PFSK-1 (cell line): ENCODE measurements around the gene GFPT1.

Source experiments
- FOXP2 ChIP-seq: optimal IDR thresholded peaks from 2 replicates; pipeline ENCODE3; 2011; ENCODE audit warnings: borderline replicate concordance, control low read depth, inconsistent platforms; ENCODE audit not compliant: insufficient read depth; ENCODE audit errors: extremely low read length, extremely low read depth
- POLR2AphosphoS5 ChIP-seq: IDR thresholded peaks from 2 replicates; pipeline ENCODE4 v1.6.1; 2012; ENCODE audit warnings: low read depth, mild to moderate bottlenecking, control low read depth, low read length, moderate library complexity
- SIN3A ChIP-seq: IDR thresholded peaks from 2 replicates; pipeline ENCODE4 v1.6.1; 2012; ENCODE audit warnings: mild to moderate bottlenecking, low read length, moderate library complexity, borderline replicate concordance; ENCODE audit not compliant: insufficient read depth
- TAF1 ChIP-seq: IDR thresholded peaks from 2 replicates; pipeline ENCODE4 v1.6.1; 2012; ENCODE audit warnings: low read length, control low read depth, borderline replicate concordance; ENCODE audit not compliant: insufficient read depth
- TF ChIP-seq, protein P1 (sequence below), 2 experiments: IDR thresholded peaks; 2 replicates each; pipeline versions ENCODE4 v1.6.1 to v1.8.0; 2011 to 2012; ENCODE audit warnings: low read depth in 2 of 2, low read length in 2 of 2, control low read depth in 1 of 2, inconsistent platforms in 1 of 2, mild to moderate bottlenecking in 1 of 2, moderate library complexity in 1 of 2; ENCODE audit not compliant: insufficient read depth in 1 of 2

The GFPT1 gene

DNA sequence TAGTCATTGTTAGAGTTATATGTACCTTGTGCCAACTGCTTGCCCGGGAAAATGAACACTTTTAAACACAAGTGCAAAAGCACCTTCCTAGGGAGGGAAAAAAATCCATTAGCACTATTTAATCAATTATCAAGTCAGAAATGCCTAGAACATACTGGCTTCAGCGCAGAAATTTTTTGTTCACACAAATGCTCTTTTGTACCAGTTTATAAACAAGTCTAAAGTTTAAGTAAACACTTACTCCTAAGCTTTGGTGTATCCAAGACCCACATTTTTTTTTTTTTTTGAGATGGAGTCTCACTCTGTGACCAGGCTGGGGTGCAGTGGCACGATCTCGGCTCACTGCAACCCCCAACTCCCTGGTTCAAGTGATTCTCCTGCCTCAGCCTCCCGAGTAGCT, 30.6 kb downstream of the GFPT1 start:
- no peak for TF ChIP-seq TAF1
- TF ChIP-seq SIN3A: no peak
- TF ChIP-seq, protein P1, sequence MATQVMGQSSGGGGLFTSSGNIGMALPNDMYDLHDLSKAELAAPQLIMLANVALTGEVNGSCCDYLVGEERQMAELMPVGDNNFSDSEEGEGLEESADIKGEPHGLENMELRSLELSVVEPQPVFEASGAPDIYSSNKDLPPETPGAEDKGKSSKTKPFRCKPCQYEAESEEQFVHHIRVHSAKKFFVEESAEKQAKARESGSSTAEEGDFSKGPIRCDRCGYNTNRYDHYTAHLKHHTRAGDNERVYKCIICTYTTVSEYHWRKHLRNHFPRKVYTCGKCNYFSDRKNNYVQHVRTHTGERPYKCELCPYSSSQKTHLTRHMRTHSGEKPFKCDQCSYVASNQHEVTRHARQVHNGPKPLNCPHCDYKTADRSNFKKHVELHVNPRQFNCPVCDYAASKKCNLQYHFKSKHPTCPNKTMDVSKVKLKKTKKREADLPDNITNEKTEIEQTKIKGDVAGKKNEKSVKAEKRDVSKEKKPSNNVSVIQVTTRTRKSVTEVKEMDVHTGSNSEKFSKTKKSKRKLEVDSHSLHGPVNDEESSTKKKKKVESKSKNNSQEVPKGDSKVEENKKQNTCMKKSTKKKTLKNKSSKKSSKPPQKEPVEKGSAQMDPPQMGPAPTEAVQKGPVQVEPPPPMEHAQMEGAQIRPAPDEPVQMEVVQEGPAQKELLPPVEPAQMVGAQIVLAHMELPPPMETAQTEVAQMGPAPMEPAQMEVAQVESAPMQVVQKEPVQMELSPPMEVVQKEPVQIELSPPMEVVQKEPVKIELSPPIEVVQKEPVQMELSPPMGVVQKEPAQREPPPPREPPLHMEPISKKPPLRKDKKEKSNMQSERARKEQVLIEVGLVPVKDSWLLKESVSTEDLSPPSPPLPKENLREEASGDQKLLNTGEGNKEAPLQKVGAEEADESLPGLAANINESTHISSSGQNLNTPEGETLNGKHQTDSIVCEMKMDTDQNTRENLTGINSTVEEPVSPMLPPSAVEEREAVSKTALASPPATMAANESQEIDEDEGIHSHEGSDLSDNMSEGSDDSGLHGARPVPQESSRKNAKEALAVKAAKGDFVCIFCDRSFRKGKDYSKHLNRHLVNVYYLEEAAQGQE (IDR thresholded peaks at IDR 0.05; ENCODE audit: insufficient read depth in 1 of 2, low read depth in 2 of 2, low read length in 2 of 2): no peak
- TF ChIP-seq FOXP2: no peak
- TF ChIP-seq POLR2AphosphoS5: no peak

DNA sequence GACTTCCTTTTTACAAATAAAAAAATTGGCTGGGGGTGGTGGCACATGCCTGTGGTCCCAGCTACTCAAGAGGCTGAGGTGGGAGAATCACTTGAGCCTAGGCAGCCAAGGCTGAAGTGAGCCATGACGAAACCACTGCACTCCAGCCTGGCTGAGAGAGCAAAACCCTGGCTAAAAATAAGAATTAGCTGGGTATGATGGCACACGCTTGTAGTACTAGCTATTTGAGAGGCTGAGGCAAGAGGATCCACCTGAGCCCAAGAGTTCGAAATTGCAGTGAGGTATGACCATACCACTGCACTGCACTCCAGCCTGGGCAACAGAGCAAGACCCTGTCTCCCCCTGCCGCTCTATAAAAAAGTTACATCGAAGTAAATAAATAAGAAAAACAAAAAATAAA, 33.7 kb downstream of the GFPT1 start:
- no peak for TF ChIP-seq POLR2AphosphoS5

DNA sequence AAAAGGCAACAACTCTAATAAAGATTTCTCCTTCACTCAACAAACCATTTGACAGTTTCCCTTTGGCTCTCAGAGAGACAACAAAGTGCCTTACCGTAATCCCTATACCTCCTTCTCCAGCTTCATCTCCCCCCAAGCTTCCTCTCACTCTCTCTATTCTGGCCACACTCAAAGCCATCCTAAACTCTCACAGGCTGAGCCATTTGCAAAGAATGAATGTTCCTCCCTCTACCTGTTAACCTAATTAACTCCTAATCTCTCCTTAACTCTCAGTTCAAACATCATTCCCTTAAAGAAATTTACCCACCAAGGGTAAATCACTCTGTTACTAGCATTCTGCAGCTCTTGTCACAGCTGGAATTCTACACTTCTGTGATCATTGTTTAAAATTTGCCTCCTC, 38.2 kb downstream of the GFPT1 start:
- TF ChIP-seq FOXP2 (no peak), POLR2AphosphoS5 (no peak), SIN3A (no peak), TAF1 (no peak)
- TF ChIP-seq, protein P1 (IDR thresholded peaks at IDR 0.05; ENCODE audit: insufficient read depth in 1 of 2, low read depth in 2 of 2, low read length in 2 of 2): no peak

DNA sequence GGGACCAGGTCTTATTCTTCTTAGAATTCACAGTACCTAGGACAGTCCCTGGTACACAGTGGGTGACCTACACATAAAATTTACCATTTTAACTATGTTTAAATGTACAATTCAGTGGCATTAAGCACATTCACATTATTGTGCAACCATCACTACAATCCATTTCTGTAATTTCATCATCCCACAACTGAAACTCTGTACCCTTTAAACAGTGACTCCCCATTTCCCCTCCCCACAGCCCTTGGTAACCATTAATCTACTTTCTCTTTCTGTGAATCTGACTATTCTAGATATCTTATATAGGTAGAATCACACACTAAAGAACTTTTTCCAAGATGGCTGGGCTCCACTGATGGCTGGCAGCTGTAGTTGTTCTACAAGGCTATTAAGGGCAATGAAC, 41.6 kb downstream of the GFPT1 start:
- TF ChIP-seq TAF1 (no peak), SIN3A (no peak), FOXP2 (no peak)
- TF ChIP-seq, protein P1 (IDR thresholded peaks at IDR 0.05; ENCODE audit: insufficient read depth in 1 of 2, low read depth in 2 of 2, low read length in 2 of 2): no peak

DNA sequence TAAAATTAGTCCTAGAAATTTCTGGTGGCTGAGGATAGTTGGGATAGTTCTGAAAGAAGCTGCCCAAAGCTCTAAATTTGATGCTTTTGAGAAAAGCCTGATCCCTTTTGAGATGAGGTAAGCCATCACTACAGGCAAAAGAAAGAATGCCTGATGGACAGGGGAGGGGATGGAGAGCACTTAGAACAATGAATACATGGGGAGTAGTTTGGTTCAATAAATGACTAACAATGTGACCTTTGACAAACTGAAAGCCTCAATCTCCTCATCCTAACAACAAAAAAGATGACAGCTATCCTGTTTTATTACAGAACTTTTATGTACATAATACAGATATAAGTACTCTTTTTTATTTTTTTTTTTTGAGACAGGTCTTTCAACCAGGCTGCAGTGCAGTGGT, 42.7 kb downstream of the GFPT1 start:
- no peak for TF ChIP-seq POLR2AphosphoS5
- no peak for TF ChIP-seq SIN3A
- TF ChIP-seq FOXP2: no peak

DNA sequence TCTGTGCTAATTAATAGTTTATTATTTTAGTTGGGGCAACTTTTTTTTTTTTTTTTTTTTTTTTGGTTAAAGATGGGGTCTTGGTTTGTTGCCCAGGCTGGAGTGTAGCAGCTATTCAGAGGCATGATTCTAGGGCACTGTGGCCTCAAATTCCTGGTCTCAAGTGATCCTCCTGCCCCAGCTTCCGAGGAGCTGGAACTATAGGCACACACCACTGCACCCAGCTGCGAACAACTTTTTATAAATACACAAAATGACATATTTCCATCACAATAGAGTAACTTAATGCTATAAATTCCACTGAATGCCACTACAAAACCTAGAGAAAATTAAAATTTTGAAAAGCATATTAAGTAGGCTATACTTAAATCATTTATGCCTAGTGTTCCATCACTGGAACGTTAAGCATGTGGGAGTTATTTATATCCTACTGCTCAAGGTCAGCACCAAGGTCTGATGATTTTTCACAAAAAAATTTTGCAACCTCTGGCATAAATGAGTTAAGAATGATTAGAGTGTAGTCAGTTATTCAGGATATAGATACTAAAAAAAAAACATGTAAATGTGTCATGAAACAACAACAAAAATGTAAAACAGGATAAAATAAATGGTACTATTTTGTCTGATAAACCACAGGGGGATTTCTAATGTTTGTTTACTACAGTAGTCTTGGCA, 46.8 kb downstream of the GFPT1 start:
- TF ChIP-seq SIN3A (no peak), FOXP2 (no peak), POLR2AphosphoS5 (no peak), TAF1 (no peak)
- TF ChIP-seq, protein P1 (IDR thresholded peaks at IDR 0.05; ENCODE audit: insufficient read depth in 1 of 2, low read depth in 2 of 2, low read length in 2 of 2): no peak
